HUDEP-2 (cell line): ENCODE data around the gene KLK13.

Experiments
- DNase-seq, 76 experiments: peaks; one replicate each; lab custom pipeline; 2025; ENCODE audit not compliant: unreplicated experiment in 76 of 76; lab: John Stamatoyannopoulos, UW

KLK13 gene

GRCh38 chr19:51093101-51093500 lies 28.2 kb upstream of the KLK13 start:
- no peak for DNase-seq

GRCh38 chr19:51091895-51092873 lies 27.3 kb upstream of the KLK13 start:
- DNase-seq: no peak

GRCh38 chr19:51091126-51091525 lies 26.2 kb upstream of the KLK13 start:
- no peak for DNase-seq

- DNase-seq: no peak
Measured at GRCh38 chr19:51090471-51090870, 25.6 kb upstream of the KLK13 start.

GRCh38 chr19:51089786-51090185 lies 24.9 kb upstream of the KLK13 start:
- no peak for DNase-seq

- DNase-seq: no peak
Measured at GRCh38 chr19:51086153-51086850, 21.4 kb upstream of the KLK13 start.

- no peak for DNase-seq
Measured at GRCh38 chr19:51084505-51084904, 19.6 kb upstream of the KLK13 start.

- no peak for DNase-seq
Measured at GRCh38 chr19:51083783-51084182, 18.9 kb upstream of the KLK13 start.

- no peak for DNase-seq
Measured at GRCh38 chr19:51083181-51083580, 18.3 kb upstream of the KLK13 start.

- no peak for DNase-seq
Measured at GRCh38 chr19:51082611-51083010, 17.7 kb upstream of the KLK13 start, which contains the start of gene KLK14. KLK14 (minus strand) TSS chr19:51082887; CDS start chr19:51082614, 273 bp downstream.

GRCh38 chr19:51081476-51081875 lies 16.6 kb upstream of the KLK13 start:
- DNase-seq: no peak

- no peak for DNase-seq
Measured at GRCh38 chr19:51079481-51080110, 14.7 kb upstream of the KLK13 start.

GRCh38 chr19:51078731-51079130 lies 13.8 kb upstream of the KLK13 start:
- DNase-seq: no peak

- DNase-seq: no peak
Measured at GRCh38 chr19:51078104-51078503, 13.2 kb upstream of the KLK13 start.

- no peak for DNase-seq
Measured at GRCh38 chr19:51076631-51077213, 11.8 kb upstream of the KLK13 start.

- no peak for DNase-seq
Measured at GRCh38 chr19:51075998-51076397, 11.1 kb upstream of the KLK13 start.

- no peak for DNase-seq
Measured at GRCh38 chr19:51071095-51071405, 6.2 kb upstream of the KLK13 start.

GRCh38 chr19:51070334-51071094 lies 5.6 kb upstream of the KLK13 start:
- DNase-seq: no peak

- DNase-seq: no peak
Measured at GRCh38 chr19:51066393-51067186, 1.7 kb upstream of the KLK13 start.
